DOHH2 (cell line): Measurements from ENCODE around the gene ZNF804B.

ENCODE experiments used
- H3F3A ChIP-seq: fragments of 200-600 bp; sonication (generic), shearing (Covaris generic); 2 replicates; pipeline ENCODE4 v1.6.0; 2016; ENCODE audit warnings: antibody characterized with exemption, mild to moderate bottlenecking; ENCODE audit not compliant: control insufficient read depth, insufficient read depth
- H3K27ac ChIP-seq: fragments of 200-600 bp; sonication (generic); 2 replicates; pipeline ENCODE4 v1.5.1; 2014; ENCODE audit warnings: low read depth, mild to moderate bottlenecking, low read length, moderate library complexity
- H3K27me3 ChIP-seq: fragments of 200-600 bp; sonication (generic); 2 replicates; pipeline ENCODE4 v1.6.1; 2014; ENCODE audit warnings: mild to moderate bottlenecking, low read length, mixed read lengths; ENCODE audit not compliant: control insufficient read depth
- H3K36me3 ChIP-seq: fragments of 200-600 bp; sonication (generic); 2 replicates; pipeline ENCODE4 v1.6.1; 2014; ENCODE audit warnings: mild to moderate bottlenecking, low read length, moderate library complexity, mixed read lengths; ENCODE audit not compliant: control insufficient read depth
- H3K4me1 ChIP-seq: fragments of 200-600 bp; sonication (generic); 2 replicates; pipeline ENCODE4 v1.6.1; 2014; ENCODE audit warnings: mild to moderate bottlenecking, low read length, mixed read lengths; ENCODE audit not compliant: control insufficient read depth
- H3K4me2 ChIP-seq: fragments of 200-600 bp; sonication (generic); 2 replicates; pipeline ENCODE4 v1.6.0; 2014; ENCODE audit warnings: mild to moderate bottlenecking, low read length, moderate library complexity
- H3K4me3 ChIP-seq: fragments of 200-600 bp; sonication (generic); 2 replicates; pipeline ENCODE4 v1.5.1; 2014; ENCODE audit warnings: mild to moderate bottlenecking, low read length, mixed read lengths
- H3K79me2 ChIP-seq: fragments of 200-600 bp; sonication (generic); 2 replicates; pipeline ENCODE4 v1.6.1; 2014; ENCODE audit warnings: mild to moderate bottlenecking, low read length, mixed read lengths; ENCODE audit not compliant: control insufficient read depth
- H3K9me2 ChIP-seq: fragments of 200-600 bp; sonication (generic); replicated peaks from 2 replicates; pipeline ENCODE4 v1.6.1; 2014; ENCODE audit warnings: mild to moderate bottlenecking, low read length, mixed read lengths; ENCODE audit not compliant: control insufficient read depth
- H3K9me3 ChIP-seq: fragments of 200-600 bp; sonication (generic); 2 replicates; pipeline ENCODE4 v1.6.1; 2014; ENCODE audit warnings: antibody characterized with exemption, low read length, mixed read lengths; ENCODE audit not compliant: control insufficient read depth, insufficient read depth
- H4K20me1 ChIP-seq: fragments of 200-600 bp; sonication (generic); 2 replicates; pipeline ENCODE4 v1.6.0; 2014; ENCODE audit warnings: low read depth, mild to moderate bottlenecking, antibody characterized with exemption, low read length, moderate library complexity; ENCODE audit not compliant: control insufficient read depth, insufficient read depth
- EZH2phosphoT487 ChIP-seq: fragments of 200-600 bp; sonication (generic); IDR thresholded peaks from 2 replicates; pipeline ENCODE4 v1.6.1; 2017; ENCODE audit warnings: borderline replicate concordance, mild to moderate bottlenecking, antibody characterized with exemption, low read length, moderate library complexity, mixed read lengths
- TF ChIP-seq, protein P1 (sequence below): fragments of 200-600 bp; sonication (generic); IDR thresholded peaks from one replicate; pipeline ENCODE4 v1.5.1; 2014; ENCODE audit warnings: antibody characterized with exemption, mild to moderate bottlenecking, low read depth, low read length; ENCODE audit not compliant: poor library complexity, severe bottlenecking

Gene ZNF804B

DNA sequence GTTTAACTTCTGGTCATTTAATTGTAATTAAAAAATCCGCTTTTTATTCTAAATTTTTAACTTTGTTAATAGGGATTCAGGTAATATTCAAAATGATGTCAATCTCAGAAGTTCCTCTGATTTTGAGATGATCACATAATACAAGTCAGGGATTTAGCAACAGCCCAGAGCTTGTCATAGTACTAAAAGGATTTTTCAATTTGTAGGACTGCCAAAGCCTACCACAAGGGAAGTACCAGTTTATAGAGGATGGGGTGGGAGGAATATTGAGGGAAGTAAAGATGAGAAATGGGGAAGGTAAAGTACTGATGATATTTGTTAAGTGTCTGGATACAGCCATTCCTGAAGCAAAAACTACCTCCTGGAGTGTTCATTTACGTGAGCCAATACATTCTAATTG lies 314.3 kb downstream of the ZNF804B start:
- H3K9me2 ChIP-seq: no peaks in the 10 kb centered on the region
- H3K4me3 ChIP-seq: no peak overlapping the region
- H3F3A ChIP-seq: no peaks in the 10 kb centered on the region
- no peak overlapping the region for H3K27ac ChIP-seq
- H3K27me3 ChIP-seq: no peaks in the 10 kb centered on the region
- TF ChIP-seq, protein P1, sequence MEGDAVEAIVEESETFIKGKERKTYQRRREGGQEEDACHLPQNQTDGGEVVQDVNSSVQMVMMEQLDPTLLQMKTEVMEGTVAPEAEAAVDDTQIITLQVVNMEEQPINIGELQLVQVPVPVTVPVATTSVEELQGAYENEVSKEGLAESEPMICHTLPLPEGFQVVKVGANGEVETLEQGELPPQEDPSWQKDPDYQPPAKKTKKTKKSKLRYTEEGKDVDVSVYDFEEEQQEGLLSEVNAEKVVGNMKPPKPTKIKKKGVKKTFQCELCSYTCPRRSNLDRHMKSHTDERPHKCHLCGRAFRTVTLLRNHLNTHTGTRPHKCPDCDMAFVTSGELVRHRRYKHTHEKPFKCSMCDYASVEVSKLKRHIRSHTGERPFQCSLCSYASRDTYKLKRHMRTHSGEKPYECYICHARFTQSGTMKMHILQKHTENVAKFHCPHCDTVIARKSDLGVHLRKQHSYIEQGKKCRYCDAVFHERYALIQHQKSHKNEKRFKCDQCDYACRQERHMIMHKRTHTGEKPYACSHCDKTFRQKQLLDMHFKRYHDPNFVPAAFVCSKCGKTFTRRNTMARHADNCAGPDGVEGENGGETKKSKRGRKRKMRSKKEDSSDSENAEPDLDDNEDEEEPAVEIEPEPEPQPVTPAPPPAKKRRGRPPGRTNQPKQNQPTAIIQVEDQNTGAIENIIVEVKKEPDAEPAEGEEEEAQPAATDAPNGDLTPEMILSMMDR: no peak
- no peak for TF ChIP-seq EZH2phosphoT487
- H3K36me3 ChIP-seq: no peaks in the 10 kb centered on the region
- H3K4me1 ChIP-seq: no peaks in the 10 kb centered on the region
- H4K20me1 ChIP-seq: no peaks in the 10 kb centered on the region
- no peaks in the 10 kb centered on the region for H3K79me2 ChIP-seq
- H3K9me3 ChIP-seq: no peaks in the 10 kb centered on the region
- H3K4me2 ChIP-seq: no peak overlapping the region

DNA sequence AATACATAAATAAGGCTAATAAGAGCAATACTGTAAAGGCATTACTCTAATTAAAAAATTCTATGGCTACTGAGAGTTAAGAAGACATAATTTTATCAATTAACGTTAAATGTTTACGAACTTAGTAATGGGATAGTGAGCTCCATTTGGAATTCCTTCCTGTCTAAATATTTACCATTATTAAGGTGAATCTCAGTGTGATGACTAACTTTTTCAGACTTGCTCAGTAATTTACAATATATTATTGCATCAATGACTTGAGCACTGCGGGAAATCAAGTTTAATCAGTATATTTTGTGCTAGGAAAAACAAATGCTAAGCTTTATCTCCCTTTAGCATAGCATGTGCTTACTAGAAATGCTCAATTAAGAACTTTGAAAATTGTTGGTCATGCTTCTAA lies 318.5 kb downstream of the ZNF804B start:
- H3K79me2 ChIP-seq: no peaks in the 10 kb centered on the region
- H3K4me1 ChIP-seq: no peaks in the 10 kb centered on the region
- H3K4me3 ChIP-seq: no peak overlapping the region
- TF ChIP-seq, protein P1: no peak
- no peak for TF ChIP-seq EZH2phosphoT487
- H3K27ac ChIP-seq: no peak overlapping the region
- H3K9me2 ChIP-seq: no peaks in the 10 kb centered on the region
- H3K36me3 ChIP-seq: no peaks in the 10 kb centered on the region
- H4K20me1 ChIP-seq: no peaks in the 10 kb centered on the region
- no peaks in the 10 kb centered on the region for H3F3A ChIP-seq
- no peak overlapping the region for H3K4me2 ChIP-seq
- no peaks in the 10 kb centered on the region for H3K27me3 ChIP-seq
- H3K9me3 ChIP-seq: no peaks in the 10 kb centered on the region

DNA sequence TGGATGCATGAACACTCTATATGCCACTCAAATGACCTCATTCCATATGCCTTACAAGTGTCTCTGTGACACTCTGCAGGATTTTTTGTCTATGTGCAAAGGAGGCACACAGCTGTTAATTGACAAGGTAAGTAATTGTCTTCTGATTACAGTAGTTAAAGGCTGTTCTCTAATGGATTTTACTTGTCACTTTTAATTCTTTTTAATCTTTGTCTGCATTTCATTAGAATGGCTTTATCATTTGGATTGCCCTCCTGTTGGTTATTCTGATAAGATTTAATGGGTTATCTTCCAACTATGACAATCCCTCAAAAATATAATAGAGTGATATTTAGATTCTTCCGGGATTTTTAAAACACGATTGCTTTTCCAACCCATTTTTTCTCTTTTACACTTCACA lies 326.1 kb downstream of the ZNF804B start:
- Histone ChIP-seq H3F3A (no peaks in the 10 kb centered on the region), H3K9me3 (no peaks in the 10 kb centered on the region), H3K4me2 (no peak overlapping the region), H3K4me3 (no peak overlapping the region), H3K27ac (no peak overlapping the region), H3K79me2 (no peaks in the 10 kb centered on the region), H3K27me3 (no peaks in the 10 kb centered on the region), H3K4me1 (no peaks in the 10 kb centered on the region), H3K36me3 (no peaks in the 10 kb centered on the region), H3K9me2 (no peaks in the 10 kb centered on the region), H4K20me1 (no peaks in the 10 kb centered on the region)
- TF ChIP-seq EZH2phosphoT487: no peak
- TF ChIP-seq, protein P1: no peak

DNA sequence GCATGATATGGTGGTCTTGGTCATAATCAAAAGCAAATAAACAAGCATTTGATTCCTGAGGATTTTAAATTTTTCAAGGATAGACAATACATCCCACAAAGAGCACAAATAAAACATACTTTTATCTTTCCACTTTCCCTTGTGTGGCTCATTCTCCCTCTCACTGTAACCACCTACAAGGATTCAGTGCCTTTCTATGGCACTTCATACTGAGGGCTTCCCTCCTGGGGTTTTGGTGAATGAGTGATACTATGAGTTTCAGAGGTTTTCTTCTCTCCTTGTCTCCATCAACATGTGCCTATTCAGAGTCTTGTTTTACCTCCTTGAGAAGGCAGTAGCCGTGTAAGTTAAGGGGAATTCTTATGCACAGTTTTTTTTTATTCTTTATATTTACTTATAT lies 332.1 kb downstream of the ZNF804B start:
- no peak overlapping the region for H3K4me2 ChIP-seq
- no peak overlapping the region for H3K27ac ChIP-seq
- H4K20me1 ChIP-seq: no peaks in the 10 kb centered on the region
- no peaks in the 10 kb centered on the region for H3K4me1 ChIP-seq
- no peaks in the 10 kb centered on the region for H3F3A ChIP-seq
- H3K9me3 ChIP-seq: no peaks in the 10 kb centered on the region
- H3K9me2 ChIP-seq: no peaks in the 10 kb centered on the region
- H3K4me3 ChIP-seq: no peak overlapping the region
- no peak for TF ChIP-seq EZH2phosphoT487
- TF ChIP-seq, protein P1: no peak
- no peaks in the 10 kb centered on the region for H3K36me3 ChIP-seq
- no peaks in the 10 kb centered on the region for H3K79me2 ChIP-seq
- H3K27me3 ChIP-seq: no peaks in the 10 kb centered on the region
